OCI-LY7 (cell line): ENCODE measurements around the gene WFDC13. TPM values are rescaled to one million over a fixed set of nuclear protein-coding genes. Genes with fewer than 3 reads are reported as not detected.

Experiments used
- BruUV-seq: library from RNA; stranded (reverse); fragments of 400-500 nt; replicated peaks from 2 replicates; lab custom pipeline; 2021; lab: Mats Ljungman, UMichigan
- CTCF ChIA-PET: fragments of 300-600 bp; sonication (Branson Sonifier 250); formaldehyde crosslinking; loops from one replicate; lab custom pipeline; 2022; ENCODE audit warnings: antibody characterized with exemption; ENCODE audit not compliant: unreplicated experiment; lab: Charles Lee
- POLR2A ChIA-PET: fragments of 300-600 bp; sonication (Branson Sonifier 250); formaldehyde crosslinking; loops from one replicate; lab custom pipeline; 2022; ENCODE audit warnings: antibody characterized with exemption; lab: Charles Lee
- DNase-seq: peaks from one replicate; pipeline ENCODE4 v3.0.0-alpha.2; 2015; ENCODE audit warnings: low spot score
- H2AFZ ChIP-seq: fragments of 200-600 bp; sonication (generic), shearing (Covaris generic); 2 replicates; pipeline ENCODE4 v1.6.1; 2014; ENCODE audit warnings: mild to moderate bottlenecking, antibody characterized with exemption, low read length, moderate library complexity
- H3K27ac ChIP-seq: fragments of 200-600 bp; sonication (generic); 2 replicates; pipeline ENCODE4 v1.5.1; 2014; ENCODE audit warnings: mixed run types, low read depth, mild to moderate bottlenecking, moderate library complexity, low read length, inconsistent platforms; ENCODE audit not compliant: poor library complexity, severe bottlenecking
- H3K36me3 ChIP-seq: fragments of 200-600 bp; sonication (generic); 2 replicates; pipeline ENCODE4 v1.6.1; 2014; ENCODE audit warnings: mild to moderate bottlenecking, antibody characterized with exemption, low read length, moderate library complexity, mixed read lengths; ENCODE audit not compliant: insufficient read depth
- H3K4me1 ChIP-seq: fragments of 200-600 bp; sonication (generic); 2 replicates; pipeline ENCODE4 v1.5.1; 2014; ENCODE audit warnings: mild to moderate bottlenecking, low read length; ENCODE audit not compliant: insufficient read depth, poor library complexity, severe bottlenecking
- H3K4me2 ChIP-seq: fragments of 200-600 bp; sonication (generic); 2 replicates; pipeline ENCODE4 v1.6.1; 2014; ENCODE audit warnings: mild to moderate bottlenecking, low read length
- H3K4me3 ChIP-seq: fragments of 200-600 bp; sonication (generic); 2 replicates; pipeline ENCODE4 v1.5.1; 2014; ENCODE audit warnings: mild to moderate bottlenecking, low read depth, low read length; ENCODE audit not compliant: poor library complexity, severe bottlenecking
- H3K79me2 ChIP-seq: fragments of 200-600 bp; sonication (generic); 2 replicates; pipeline ENCODE4 v1.6.1; 2016; ENCODE audit warnings: low read depth, mild to moderate bottlenecking, low read length, moderate library complexity, mixed read lengths; ENCODE audit not compliant: insufficient read depth
- H3K9me2 ChIP-seq: fragments of 200-600 bp; sonication (generic); 2 replicates; pipeline ENCODE4 v1.6.1; 2016; ENCODE audit warnings: mild to moderate bottlenecking, low read length, mixed read lengths; ENCODE audit not compliant: insufficient read depth
- H3K9me3 ChIP-seq: fragments of 200-600 bp; sonication (generic); 2 replicates; pipeline ENCODE4 v1.6.1; 2014; ENCODE audit warnings: mild to moderate bottlenecking, mixed run types, low read length, mixed read lengths
- H4K20me1 ChIP-seq: fragments of 200-600 bp; sonication (generic); 2 replicates; pipeline ENCODE4 v1.6.1; 2014; ENCODE audit warnings: mild to moderate bottlenecking, antibody characterized with exemption, low read length, moderate library complexity, mixed read lengths; ENCODE audit not compliant: insufficient read depth
- CTCF ChIP-seq: fragments of 200-600 bp; sonication (generic); conservative IDR thresholded peaks from 2 replicates; pipeline ENCODE4 v1.5.1; 2014; ENCODE audit warnings: mild to moderate bottlenecking, antibody characterized with exemption, low read length, moderate library complexity, mixed read lengths
- EZH2phosphoT487 ChIP-seq: fragments of 200-600 bp; sonication (generic); IDR thresholded peaks from 2 replicates; pipeline ENCODE4 v1.6.1; 2018; ENCODE audit warnings: low read depth, borderline replicate concordance, mild to moderate bottlenecking, mixed run types, antibody characterized with exemption, low read length, moderate library complexity, mixed read lengths
- intact Hi-C: fragments of 100-400 bp; cut with micrococcal nuclease; formaldehyde crosslinking; loops from one replicate; pipeline ENCODE4 v1.10.0; 2022; ENCODE audit not compliant: unreplicated experiment
- total RNA-seq, 2 experiments: library from RNA; depleted of rRNA in 1 of 2; stranded (reverse); fragments of >200 nt in 1 of 2; shearing (Covaris generic) in 1 of 2; gene quantifications; 2 replicates each; pipeline ENCODE4 v1.2.3, GENCODE V29; 2014 to 2022

Gene WFDC13
- total RNA-seq, 2 experiments from 2014 or later: not detected

DNA sequence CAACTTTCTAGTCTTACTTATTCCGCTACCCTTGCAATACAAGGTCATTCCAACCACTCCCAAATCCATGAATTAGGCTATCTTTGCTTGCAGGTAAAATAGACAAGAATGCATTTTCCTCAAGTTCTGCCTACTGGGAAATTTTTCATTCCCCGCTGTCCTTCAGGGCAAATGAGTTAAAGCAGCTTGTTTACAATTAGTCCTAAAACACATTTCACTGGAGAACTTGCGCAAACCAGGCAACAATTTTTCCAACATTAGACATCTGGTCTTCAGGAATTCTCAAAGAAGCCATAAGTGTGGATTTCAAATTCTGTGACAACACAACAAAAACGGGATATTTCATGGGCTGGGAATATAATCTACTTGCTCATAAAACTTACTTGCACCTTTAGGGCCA lies 40.8 kb downstream of the WFDC13 start:
- ChIA-PET POLR2A (no interaction called here), CTCF (no interaction called here)
- no TSS peak for BruUV-seq
- Histone ChIP-seq H3K4me1 (no peaks in the 10 kb centered on the region), H3K79me2 (no peaks in the 10 kb centered on the region), H3K4me2 (no peak overlapping the region), H4K20me1 (no peaks in the 10 kb centered on the region), H2AFZ (no peak overlapping the region), H3K4me3 (no peak overlapping the region), H3K9me2 (no peaks in the 10 kb centered on the region), H3K9me3 (no peaks in the 10 kb centered on the region), H3K36me3 (no peaks in the 10 kb centered on the region), H3K27ac (no peak overlapping the region)
- TF ChIP-seq CTCF (no peak), EZH2phosphoT487 (no peak)
- no peak for DNase-seq
- intact Hi-C loops: no loop called here

DNA sequence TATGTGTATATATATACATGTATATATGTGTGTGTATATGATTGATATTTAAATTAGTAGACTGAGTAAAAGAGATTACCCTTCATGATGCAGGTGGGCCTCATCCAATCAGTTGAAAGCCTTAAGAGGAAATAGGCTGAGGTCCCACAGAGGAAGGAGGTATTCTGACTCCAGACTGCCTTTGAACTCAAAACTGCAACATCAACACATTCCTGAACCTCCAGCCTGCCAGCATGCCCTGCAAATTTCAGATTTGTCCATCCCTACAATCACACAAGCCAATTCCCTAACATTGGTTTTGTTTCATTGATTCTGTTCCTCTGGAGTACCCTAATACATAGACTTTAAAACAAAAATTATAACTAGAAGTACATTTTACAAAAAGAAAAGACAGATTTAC lies 43.2 kb downstream of the WFDC13 start:
- H3K4me2 ChIP-seq: no peak overlapping the region
- POLR2A ChIA-PET: no interaction called here
- H2AFZ ChIP-seq: no peak overlapping the region
- H3K9me3 ChIP-seq: no peaks in the 10 kb centered on the region
- no peaks in the 10 kb centered on the region for H4K20me1 ChIP-seq
- no TSS peak for BruUV-seq
- no peak overlapping the region for H3K4me3 ChIP-seq
- no peaks in the 10 kb centered on the region for H3K36me3 ChIP-seq
- no peaks in the 10 kb centered on the region for H3K79me2 ChIP-seq
- no peak for DNase-seq
- intact Hi-C loops: no loop called here
- no peak overlapping the region for H3K27ac ChIP-seq
- CTCF ChIA-PET: no interaction called here
- no peaks in the 10 kb centered on the region for H3K4me1 ChIP-seq
- TF ChIP-seq EZH2phosphoT487: no peak
- no peak for TF ChIP-seq CTCF
- H3K9me2 ChIP-seq: no peaks in the 10 kb centered on the region

GRCh38 chr20:45751721-45752120 lies 49.9 kb downstream of the WFDC13 start:
- Histone ChIP-seq H2AFZ (no peak overlapping the region), H3K4me3 (no peak overlapping the region), H3K4me1 (no peaks in the 10 kb centered on the region), H3K79me2 (no peaks in the 10 kb centered on the region), H3K27ac (no peak overlapping the region), H3K9me2 (no peaks in the 10 kb centered on the region), H3K36me3 (no peaks in the 10 kb centered on the region), H4K20me1 (no peaks in the 10 kb centered on the region), H3K4me2 (no peak overlapping the region), H3K9me3 (no peaks in the 10 kb centered on the region)
- no peak for TF ChIP-seq EZH2phosphoT487
- POLR2A ChIA-PET: interaction anchor here (0.6 kb wide), 1 partner anchor 50 kb away, joined by 3 read pairs; no protein-coding TSS in a partner anchor
- BruUV-seq: no TSS peak
- DNase-seq: no peak
- CTCF ChIA-PET: no interaction called here
- intact Hi-C loops: no loop called here
